Measurements from ENCODE around the gene PRND. TPM values are rescaled to one million over a fixed set of nuclear protein-coding genes. Genes with fewer than 3 reads are reported as not detected.

Gene PRND
- total RNA-seq, 2 donors from 2014 or later = 0.24 to 0.88 TPM

DNA sequence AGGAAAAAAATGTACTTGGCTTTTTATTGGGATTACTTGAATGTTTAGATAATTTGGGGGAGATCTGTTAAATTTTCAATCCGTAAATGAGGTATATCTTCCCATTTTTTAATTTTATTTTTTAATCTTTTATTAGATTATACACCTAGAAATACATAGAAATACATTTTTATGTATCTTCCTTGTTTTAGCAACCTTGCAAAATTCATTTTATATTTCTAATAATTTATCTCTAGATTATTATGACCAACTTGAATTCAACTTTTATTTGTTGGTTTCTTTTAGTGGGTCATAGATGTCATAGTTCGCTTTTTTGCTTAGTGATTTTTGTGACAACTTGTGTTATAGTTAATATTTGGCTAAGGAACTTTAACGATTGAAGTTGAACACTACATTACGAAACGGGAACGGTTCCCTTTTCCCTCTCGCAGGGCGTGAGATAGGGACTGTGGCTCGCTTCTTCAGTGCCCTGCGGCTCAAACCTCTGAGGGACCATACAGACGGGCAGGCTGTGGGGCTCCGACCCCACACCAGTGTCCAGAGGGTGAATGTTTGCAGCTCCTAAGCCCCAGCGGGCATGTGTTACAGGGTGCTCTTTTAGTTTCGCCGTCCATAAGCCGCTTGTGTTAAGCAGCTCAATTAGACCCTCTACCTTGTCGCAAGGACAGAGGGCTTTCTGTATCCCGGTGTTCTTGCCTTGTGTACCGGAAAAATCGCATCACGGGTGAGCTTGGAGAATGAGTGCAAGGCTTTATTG is 53.8 kb downstream of the PRND start:
- WGBS, 2 experiments (ENCODE audit: insufficient coverage in 1 of 2, insufficient read length in 1 of 2) = 91 to 92% methylated on average over 20 of the region's 21 CpGs

DNA sequence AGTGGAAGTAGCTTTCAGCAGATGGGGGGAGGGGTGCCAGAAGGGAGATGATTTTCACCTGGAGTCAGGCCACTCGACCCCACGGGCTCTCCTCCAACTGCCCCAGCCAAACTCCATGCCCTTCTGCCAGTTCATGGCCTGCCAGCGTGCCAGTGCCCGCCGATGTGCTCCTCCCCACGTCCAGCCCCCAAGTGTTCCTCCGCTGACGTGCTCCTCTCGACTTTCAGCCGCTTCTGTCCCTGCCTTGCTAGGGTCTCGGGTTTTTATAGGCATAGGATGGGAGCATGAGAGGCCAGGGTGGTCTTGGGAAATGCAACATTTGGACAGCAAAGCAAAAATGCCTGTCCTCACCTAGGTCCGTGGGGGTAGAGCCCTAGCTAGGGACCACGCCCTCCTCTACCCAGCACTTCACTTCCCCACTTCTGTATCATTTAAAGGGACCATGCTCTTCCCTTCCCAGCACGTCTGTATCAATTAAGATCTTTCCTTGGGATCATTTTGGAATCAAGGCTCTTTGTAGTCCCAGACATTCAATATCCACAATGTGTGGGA is 54.4 kb downstream of the PRND start:
- no peaks in the 10 kb centered on the region for H3K27me3 ChIP-seq (ENCODE audit: control insufficient read depth, insufficient read depth, low read length, poor library complexity, severe bottlenecking)
- Mint-ChIP-seq H3K9me3 (peaks cover 24% of the 10 kb centered on the region), H3K4me1 (no peaks in the 10 kb centered on the region), H3K27me3 (ENCODE audit: insufficient read depth) (peaks cover 2% of the 10 kb centered on the region), H3K4me3 (no peak overlapping the region), H3K36me3 (ENCODE audit: low read depth) (no peaks in the 10 kb centered on the region), H3K27ac (no peak overlapping the region)
- H3K4me3 ChIP-seq (ENCODE audit: low read length) = no peak overlapping the region
- no peak for DNase-seq
- 87 to 89% methylated on average over 8 to 14 of the region's 14 CpGs for WGBS, 2 experiments (ENCODE audit: insufficient coverage in 1 of 2, insufficient read length in 1 of 2)
- no peaks in the 10 kb centered on the region for H3K4me1 ChIP-seq (ENCODE audit: control insufficient read depth, insufficient read depth, low read length)
- TF ChIP-seq, protein P1, sequence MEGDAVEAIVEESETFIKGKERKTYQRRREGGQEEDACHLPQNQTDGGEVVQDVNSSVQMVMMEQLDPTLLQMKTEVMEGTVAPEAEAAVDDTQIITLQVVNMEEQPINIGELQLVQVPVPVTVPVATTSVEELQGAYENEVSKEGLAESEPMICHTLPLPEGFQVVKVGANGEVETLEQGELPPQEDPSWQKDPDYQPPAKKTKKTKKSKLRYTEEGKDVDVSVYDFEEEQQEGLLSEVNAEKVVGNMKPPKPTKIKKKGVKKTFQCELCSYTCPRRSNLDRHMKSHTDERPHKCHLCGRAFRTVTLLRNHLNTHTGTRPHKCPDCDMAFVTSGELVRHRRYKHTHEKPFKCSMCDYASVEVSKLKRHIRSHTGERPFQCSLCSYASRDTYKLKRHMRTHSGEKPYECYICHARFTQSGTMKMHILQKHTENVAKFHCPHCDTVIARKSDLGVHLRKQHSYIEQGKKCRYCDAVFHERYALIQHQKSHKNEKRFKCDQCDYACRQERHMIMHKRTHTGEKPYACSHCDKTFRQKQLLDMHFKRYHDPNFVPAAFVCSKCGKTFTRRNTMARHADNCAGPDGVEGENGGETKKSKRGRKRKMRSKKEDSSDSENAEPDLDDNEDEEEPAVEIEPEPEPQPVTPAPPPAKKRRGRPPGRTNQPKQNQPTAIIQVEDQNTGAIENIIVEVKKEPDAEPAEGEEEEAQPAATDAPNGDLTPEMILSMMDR (conservative IDR thresholded peaks at IDR 0.05) = no peak
- peaks cover 23% of the 10 kb centered on the region for H3K9me3 ChIP-seq (ENCODE audit: control insufficient read depth, low read length)
- no peaks in the 10 kb centered on the region for H3K36me3 ChIP-seq (ENCODE audit: control insufficient read depth, insufficient read depth, low read length)
- no peak overlapping the region for H3K27ac ChIP-seq (ENCODE audit: low read depth, low read length)
- H3K9ac ChIP-seq (ENCODE audit: extremely low read depth, low read length, poor library complexity, severe bottlenecking) = no peak overlapping the region

More for the DNA sequence above, 53.8 kb downstream of the PRND start:
- no peak overlapping the region for H3K4me3 ChIP-seq (ENCODE audit: low read length)
- no peaks in the 10 kb centered on the region for H3K36me3 ChIP-seq (ENCODE audit: control insufficient read depth, insufficient read depth, low read length)
- Mint-ChIP-seq H3K4me1 (no peaks in the 10 kb centered on the region), H3K36me3 (ENCODE audit: low read depth) (no peaks in the 10 kb centered on the region), H3K9me3 (peaks cover 30% of the 10 kb centered on the region), H3K27me3 (ENCODE audit: insufficient read depth) (peaks cover 2% of the 10 kb centered on the region), H3K27ac (no peak overlapping the region), H3K4me3 (no peak overlapping the region)
- H3K27me3 ChIP-seq (ENCODE audit: control insufficient read depth, insufficient read depth, low read length, poor library complexity, severe bottlenecking) = no peaks in the 10 kb centered on the region
- TF ChIP-seq, protein P1 (conservative IDR thresholded peaks at IDR 0.05) = no peak
- no peak for DNase-seq
- no peak overlapping the region for H3K9ac ChIP-seq (ENCODE audit: extremely low read depth, low read length, poor library complexity, severe bottlenecking)
- H3K4me1 ChIP-seq (ENCODE audit: control insufficient read depth, insufficient read depth, low read length) = no peaks in the 10 kb centered on the region
- peaks cover 29% of the 10 kb centered on the region for H3K9me3 ChIP-seq (ENCODE audit: control insufficient read depth, low read length)
- H3K27ac ChIP-seq (ENCODE audit: low read depth, low read length) = no peak overlapping the region

Other genes starting within 250 kb of the PRND start
- gene PRNP, start 35.5 kb upstream of the PRND start, total RNA-seq = 10 to 100 TPM in 1 of 2 donors, 1 to 10 TPM in 1; 9.3 to 14.9 TPM
- 1 to 10 TPM; 3.3 to 6.2 TPM for gene RASSF2, start 101.7 kb downstream of the PRND start, total RNA-seq

All from endodermal cell (in vitro differentiated cells).